ENCODE measurements around the gene CKLF.
"Not testable (repeated sequence)": the region's sequence is repeated elsewhere in the genome, so short reads cannot be mapped to it uniquely, and the experiment has no call there.

The CKLF gene

DNA sequence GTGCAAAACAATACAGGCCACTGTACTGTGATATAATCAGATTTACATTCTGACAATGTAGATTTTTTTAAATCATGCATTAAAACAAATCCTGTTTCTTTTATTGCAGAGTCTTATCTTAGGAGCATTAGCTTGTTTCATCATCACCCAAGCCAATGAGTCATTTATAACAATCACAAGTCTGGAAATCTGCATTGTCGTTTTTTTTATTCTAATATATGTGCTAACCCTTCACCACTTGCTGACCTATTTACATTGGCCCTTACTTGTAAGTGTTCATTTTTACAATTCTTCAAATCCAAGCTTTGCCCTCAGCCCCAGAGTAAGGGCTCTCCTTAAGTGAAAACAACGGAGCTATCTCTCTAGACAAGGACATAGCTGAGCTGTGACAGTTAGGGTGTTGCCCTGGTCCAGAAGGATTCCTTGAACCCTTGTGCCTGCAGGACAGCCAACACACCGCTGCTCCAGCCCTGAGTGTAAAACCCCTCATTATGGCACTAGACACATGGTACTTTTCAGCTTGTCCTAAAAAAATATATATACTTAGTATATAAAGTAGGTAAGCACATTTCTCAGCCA, 17.5 kb downstream of the CKLF start:
- DNase-seq (ENCODE audit: low spot score), result peak; percentile 63

DNA sequence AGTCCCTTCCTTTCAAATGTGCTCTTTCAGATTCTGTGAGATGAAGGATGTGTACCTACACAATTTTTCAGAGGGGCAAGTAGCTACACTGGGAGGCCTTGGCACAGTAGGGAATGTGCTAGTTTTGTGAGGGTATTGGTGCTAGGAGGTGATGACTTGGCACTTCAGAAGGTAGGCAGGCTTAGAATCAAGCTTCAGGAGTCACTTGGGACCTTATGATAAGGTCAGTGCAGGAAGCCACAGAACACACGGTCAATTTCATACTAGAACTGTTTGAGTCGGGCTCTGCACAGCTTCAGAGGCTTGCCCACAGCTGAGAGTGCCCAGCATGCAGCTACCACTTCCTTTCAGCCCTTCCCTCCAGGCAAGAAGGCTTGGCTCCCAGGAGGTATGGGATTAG, 20.0 kb downstream of the CKLF start:
- no peak for DNase-seq (ENCODE audit: low spot score)

DNA sequence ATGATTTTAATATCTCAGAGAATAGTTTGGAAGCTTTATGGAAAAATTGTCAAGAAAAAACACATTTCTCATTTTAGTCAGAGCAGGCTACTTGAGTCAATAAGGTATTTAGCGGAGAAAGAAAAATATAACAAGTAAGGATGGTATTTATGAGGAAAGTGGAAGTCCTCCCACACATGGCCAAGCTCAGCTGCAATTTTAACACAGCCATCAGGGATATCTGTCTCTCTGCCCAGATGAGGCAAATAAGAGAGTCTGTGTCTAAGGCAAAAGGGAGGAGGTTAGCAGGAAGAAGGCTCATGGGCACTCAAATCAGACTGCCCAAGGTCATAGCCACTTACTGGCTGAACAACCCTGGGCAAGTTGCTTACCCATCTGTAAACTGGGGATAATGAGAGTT, 21.7 kb downstream of the CKLF start:
- no peak for DNase-seq (ENCODE audit: low spot score)

DNA sequence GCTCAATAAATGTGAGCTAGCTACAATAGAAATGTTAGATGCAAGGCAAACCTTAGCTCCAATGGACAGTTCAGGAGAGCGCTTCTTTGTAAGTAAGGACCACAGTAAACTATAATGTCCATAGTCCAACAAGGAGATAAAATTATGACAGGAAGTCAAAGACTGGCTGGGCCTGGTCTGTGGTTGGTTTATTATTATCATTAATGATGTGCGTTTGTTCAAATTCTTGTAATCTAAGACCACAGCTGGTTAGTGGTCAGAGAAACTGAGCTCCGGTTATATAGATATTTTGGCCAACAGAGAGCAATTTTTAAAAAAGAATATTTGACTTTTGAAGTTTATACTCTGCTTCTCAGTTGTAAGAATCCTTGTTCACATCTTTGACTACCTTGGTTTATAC, 22.2 kb downstream of the CKLF start:
- no peak for DNase-seq (ENCODE audit: low spot score)

DNA sequence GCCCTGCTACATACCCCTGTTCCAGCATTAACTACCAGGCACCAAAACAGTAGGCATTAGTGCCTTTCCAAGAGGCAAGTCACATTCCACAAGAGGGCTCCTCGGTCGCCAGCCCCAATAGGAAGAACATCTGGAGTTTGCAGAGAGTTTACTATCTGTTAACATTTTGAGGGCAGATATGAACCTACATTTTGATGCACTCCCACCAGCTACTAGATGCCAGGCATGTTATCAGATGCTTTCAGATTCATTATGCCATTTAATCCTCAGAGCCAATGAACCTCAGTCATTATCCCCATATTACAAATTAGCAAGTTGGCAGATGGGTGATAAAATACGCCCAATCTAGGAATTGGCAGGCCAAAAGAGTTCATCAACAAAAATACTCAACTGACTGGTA, 22.7 kb downstream of the CKLF start:
- no peak for DNase-seq (ENCODE audit: low spot score)

DNA sequence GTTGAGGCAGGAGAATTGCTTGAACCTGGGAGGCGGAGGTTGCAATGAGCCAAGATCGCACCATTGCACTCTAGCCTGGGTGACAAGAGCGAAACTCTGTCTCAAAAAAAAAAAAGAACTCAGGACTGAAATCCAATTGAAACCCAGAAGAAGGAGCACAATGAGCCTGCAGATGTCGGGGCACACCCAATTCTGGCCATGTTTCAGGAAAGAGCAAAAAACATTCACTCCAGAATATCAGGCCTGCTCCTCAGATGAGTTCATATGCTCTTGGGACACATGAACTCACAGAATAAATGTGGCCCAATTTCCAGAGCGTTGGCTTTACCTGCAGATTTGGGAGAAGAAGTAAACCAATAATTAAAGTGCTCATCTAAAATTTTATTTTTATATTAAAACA, 23.9 kb downstream of the CKLF start:
- DNase-seq (ENCODE audit: low spot score), result no peak

DNA sequence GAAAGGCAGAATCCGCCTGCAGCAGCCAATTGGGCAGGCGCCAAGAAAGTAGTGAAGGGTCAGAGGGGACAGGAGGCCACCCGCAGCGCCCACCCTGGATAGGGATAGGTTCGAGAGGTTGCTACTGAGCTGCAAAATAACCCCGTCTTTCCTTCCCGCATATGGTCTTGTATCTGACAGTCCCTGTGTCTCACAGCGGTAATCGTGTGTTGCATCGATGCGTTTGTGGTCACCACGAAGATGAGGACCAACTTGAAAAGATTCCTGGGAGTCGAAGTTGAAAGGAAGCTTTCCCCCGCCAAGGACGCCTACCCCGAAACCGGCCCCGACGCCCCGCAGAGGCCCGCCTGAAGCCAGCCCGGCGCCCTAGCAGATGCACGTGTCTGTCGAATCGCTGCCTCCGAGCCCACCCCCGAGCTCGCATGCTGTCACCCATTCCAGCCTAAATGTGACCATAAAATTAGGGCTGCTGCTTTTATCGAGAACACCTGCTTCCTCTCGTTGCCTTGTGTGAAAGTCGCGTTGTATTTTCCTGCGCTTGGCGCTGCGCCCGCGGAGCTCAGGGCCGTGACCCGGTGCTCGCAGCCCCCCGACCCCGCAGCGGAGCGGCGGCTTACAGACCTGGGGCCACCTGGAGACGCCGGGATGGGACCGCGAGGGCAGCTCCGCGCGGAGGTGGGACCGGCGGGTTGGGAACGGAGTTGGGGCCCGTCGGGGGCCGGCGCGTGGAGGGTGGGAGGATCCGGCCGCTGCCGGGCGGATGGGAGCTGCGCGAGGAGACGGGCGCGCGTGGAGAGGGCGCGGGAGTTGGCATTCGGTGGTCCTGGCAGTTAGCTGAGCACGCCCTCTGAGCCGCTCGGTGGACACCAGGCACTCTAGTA, 26.5 kb downstream of the CKLF start, which contains the start of gene CMTM2:
CMTM2 (plus strand) TSS at position 813 of the 881 bp plus-strand sequence. CDS start 145 bp downstream, outside the sequence.
- no peak for DNase-seq (ENCODE audit: low spot score)

DNA sequence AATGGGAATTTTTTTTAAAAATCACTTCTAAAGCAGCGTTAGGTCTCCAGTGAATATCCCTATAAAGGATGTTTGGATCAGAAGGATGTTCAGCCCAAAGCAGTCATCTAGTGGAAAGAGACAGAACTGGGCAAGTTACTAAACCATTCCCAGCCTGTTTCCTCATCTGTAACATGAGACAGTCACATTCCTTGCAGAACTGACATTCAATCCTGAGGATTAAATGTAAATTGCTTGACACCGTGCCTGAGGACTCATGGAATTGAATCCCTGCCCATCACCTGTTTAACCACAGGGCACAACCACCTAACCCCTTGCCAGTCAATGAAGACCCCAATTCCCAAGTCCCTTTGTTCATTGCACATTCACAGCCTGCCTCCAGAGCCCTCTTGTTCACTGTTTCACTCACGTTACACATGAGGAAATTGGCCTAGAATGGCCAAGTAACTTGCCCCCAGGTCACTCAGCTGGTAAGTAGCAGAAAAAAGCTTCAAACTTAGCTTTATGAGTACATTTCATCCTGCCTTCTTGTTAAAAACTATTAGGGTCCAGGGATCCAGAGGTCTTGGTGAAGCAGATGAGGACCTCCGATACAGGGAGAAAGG, 28.3 kb downstream of the CKLF start:
- peak; percentile 73 for DNase-seq (ENCODE audit: low spot score)

DNA sequence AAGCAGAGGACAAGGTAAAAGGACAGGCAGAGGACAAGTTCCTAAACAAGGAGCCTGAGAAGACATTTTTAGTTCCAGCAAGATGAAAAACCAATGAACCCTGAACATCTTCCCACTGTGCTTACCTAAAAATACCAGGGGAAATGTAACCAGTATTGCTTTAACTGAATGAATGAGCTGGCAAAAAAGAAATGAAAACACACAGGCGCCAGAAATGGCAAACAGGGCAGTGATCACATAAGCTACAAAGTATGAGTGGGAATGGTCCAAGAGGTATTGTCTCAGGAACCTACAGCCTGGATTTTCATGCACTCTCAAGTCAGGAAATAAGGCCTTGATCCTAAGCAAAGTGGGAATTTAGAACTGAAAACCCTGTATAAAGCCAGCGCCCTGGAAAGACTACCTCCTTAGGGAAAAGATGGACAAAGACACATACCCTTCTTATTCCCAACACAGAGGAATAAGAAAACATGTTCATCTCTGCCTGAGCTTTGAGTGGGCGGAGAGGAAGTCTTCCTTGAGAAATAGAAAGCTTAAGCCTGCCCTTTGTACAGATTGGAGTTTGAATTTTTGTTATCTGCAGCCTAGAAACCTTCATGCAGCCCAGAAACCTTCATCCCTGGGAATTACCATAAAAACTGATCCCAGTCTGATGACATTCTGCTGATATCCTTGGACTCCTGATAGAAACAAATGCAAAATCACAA, 29.0 kb downstream of the CKLF start:
- DNase-seq (ENCODE audit: low spot score), result peak; percentile 18

DNA sequence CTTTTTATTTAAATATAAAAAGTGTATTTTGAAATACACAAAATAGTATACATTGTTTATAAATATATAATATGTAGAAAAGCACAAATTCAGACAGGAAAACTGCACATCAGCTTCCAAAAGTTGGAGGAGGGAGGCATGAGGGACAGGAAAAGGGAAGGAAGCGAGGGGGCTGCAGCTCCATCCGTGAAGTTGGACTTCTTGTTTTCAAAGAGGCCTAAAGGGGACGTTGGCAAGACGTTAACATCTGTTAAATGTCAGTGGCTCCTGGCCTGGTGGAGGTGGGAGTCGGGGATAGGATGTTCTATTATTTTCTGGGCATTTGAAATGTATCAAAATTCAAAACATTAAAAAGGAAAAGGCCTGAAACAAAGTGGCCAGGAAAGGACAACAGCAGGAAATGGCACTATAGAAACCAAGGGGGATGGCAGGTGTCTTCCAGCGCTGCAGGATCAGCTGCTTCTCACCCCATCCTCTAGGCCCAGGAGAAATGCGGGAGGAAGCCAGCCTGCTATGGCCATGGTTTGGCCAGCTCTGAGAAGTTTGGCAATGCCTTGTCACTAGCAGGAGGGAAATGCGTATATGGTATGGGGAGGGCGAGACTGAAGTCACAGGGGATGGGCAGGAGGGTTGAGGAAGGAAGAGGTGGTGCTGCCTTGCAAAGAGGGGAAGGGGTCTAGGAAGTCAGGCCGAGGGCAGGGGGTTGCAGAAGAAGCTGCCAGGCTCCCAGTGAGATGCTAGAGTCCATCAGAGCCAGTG, 33.3 kb downstream of the CKLF start:
- no peak for DNase-seq (ENCODE audit: low spot score)

DNA sequence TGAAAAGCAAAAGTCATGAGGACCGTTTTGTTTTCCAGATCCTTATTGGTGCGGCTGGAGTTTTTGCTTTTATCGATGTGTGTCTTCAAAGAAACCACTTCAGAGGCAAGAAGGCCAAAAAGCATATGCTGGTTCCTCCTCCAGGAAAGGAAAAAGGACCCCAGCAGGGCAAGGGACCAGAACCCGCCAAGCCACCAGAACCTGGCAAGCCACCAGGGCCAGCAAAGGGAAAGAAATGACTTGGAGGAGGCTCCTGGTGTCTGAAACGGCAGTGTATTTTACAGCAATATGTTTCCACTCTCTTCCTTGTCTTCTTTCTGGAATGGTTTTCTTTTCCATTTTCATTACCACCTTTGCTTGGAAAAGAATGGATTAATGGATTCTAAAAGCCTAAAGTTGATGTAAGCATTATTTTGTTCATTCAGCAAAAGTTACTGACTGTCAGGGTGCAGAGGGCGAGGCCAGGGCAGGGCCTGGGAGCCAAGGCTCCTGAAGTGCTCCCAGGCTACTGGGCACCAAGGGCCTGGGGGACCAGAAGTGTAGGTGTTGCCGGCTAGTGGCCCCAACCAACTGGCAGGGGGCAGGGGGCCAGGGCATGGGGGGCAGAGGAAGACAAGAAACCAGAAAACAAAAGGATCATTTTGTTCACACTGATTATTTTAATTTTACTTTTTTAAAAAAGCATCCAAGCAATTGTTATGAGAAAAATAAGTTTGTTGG, 35.7 kb downstream of the CKLF start:
- no peak for DNase-seq (ENCODE audit: low spot score)

DNA sequence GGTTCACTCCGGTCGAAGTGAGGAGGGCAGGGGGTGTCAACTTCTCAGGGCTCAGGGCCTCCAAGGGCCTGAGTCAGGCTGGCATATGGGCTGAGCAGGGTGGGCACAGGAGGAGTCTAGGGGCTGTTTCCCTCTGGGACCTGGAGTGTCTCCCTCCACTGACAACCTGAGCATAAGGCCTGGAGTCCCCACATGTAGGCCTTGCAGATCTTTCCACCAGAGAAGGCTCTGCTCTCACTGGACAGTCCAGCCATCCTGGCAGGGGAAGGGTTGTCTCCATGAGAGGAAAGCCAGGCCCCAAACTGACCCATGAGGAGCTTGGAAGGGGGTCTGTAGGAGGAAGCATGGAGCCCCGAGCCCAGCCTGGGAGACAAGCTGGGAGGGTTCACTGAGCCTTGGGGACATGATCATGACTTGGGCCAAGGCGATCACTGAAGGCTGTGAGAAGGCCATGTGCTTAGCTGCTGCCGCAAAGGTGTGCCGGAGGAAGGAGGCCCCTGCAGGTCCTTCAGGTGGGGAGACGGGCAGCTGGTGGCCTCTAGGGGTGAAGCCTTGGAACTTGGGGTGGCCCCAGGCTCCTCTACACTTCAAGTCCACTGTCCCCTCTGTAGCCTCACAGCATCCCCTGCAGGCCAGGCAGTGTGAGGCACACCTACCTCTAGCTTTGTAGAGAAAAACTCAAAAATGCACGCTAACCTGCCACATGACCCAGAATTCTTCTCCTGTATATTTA, 36.8 kb downstream of the CKLF start:
- DNase-seq (ENCODE audit: low spot score), result peak; percentile 13

DNA sequence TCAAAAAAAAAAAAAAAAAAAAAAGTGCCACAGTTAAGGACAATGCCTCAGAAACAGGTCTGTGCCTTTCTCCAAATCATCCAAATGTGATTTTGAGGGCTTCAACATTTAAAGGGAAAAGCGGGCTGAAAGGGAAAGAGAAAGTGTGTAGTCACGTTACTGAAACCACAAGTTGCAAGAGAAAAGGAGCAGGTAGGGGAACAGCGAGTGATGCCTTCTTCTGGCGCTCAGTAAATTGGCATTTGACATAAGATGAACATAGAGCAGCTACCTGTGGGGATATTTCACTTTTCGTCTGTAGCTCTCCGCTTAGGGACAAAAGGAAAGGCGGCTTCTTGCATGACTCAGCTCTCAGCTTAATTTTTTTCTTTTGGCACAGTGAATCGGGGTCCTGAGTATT, 37.9 kb downstream of the CKLF start:
- no peak for DNase-seq (ENCODE audit: low spot score)

DNA sequence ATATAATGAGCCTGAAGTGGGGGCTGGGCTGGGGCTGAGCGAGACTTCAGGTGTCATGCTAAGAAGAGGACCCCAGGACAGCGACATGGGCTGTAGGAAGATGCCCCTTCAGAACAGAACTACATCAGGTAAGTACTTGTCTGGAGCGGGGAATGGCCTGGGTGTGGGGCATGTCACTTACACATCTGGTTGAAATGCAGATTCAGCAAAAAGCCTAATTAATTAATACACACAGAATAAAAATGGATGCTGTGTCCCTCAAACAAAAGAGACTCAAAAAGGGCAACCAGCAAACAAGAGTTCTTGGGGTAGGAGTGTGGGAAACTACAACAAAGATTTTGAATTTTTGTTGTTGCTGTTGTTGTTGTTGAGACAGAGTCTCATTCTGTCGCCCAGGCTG, 38.6 kb downstream of the CKLF start:
- DNase-seq (ENCODE audit: low spot score), result no peak

DNA sequence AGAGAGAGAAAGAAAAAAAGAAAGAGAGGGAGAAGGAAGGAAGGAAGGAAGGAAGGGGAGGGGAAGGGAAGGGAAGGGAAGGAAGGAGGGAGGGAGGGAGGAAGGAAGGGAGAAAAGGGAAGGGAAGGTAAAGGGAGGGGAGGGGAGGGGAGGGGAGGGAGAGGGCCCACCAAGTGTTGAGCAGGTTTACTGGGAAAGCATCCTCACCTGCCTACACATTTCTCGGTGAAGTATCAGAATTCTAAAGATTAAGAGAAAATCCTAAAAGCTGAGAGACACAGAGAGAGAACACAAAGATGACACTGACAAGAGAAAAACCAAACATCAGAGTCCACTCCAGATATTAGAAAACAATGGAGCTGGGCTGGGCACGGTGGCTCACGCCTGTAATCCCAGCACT, 39.9 kb downstream of the CKLF start:
- no peak for DNase-seq (ENCODE audit: low spot score)

DNA sequence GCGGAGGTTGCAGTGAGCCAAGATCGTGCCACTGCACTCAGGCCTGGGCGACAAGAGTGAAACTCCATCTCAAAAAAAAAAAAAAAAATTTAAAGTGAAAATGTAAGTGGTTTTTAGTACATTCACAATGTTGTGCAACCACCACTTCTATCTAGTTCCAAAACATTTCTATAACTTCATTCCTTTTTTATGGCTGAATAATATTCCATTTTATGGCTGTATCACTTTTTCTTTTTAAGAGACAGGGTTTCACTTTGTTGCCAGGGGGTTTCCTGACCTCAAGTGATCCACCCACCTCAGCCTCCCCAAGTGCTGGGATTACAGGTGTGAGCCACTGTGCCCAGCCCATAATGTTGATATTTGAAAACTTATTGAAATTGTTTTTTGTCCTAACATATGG, 40.4 kb downstream of the CKLF start:
- no peak for DNase-seq (ENCODE audit: low spot score)

DNA sequence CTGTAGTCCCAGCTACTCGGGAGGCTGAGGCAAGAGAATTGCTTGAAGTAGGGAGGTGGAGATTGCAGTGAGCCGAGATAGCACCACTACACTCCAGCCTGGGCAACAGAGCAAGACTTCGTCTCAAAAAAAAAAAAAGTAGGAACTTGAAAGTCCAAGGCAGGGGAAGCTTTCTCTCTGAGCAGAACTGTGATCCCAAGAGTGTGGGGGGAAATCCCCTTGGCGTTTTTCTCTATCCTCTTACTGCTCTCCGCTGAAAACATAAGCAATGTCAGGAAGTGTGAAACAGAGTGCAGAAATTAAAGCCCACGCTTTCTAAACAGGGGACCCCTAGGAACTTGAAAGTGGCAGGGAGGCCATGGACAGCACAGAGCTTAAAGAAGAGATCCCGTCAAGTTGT, 42.4 kb downstream of the CKLF start:
- DNase-seq (ENCODE audit: low spot score), result no peak

DNA sequence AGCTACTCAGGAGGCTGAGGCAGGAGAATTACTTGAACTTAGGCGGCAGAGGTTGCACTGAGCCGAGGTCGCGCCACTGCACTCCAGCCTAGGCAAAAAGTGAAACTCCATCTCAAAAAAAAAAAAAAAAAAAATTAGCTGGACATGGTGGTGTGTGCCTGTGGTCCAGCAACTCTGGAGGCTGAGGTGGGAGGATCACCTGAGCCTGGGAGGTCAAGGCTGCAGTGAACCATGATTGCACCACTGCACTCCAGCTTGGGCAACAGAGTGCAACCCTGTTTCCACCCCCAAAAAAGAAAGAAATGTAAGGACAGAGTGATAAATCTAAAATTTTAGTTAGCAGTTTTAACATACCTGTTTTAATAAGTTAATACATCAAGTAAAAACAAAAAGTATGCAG, 44.2 kb downstream of the CKLF start:
- not testable (repeated sequence) for DNase-seq (ENCODE audit: low spot score)

DNA sequence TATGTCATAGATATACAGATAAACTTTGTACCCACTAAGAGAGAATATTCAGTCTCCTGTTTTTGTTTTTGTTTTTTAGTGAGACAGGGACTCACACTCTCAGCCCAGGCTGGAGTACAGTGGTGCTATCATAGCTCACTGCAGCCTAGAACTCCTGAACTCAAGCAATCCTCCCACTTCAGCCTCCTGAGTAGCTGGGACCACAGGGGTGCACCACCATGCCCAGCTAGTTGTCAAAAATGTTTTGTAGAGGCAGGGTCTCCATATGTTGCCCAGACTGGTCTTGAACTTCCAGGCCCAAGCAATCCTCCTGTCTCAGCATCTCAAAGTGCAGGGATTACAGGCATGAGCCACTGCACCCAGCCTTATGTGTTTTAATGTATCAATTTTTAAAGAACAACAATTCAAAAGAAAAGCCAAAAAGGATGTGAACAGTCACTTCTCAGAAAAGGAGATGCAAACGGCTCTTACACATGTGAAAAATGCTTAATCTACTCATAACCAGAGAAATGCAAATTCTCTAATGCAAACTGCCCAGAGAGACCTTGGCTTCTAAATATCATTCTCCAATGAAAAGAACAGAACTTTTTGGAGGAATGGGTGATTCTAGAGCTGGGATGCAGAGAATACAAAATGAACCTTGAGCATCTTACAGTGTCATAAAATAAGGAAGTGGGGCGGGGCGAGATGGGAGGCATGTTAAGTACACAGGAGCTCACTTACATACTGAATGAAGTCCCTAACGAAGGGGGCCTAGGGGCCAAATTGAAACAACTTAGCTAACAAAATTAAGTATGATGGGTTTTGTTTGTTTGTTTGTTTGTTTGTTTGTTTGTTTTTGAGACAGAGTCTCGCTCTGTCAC, 44.8 kb downstream of the CKLF start:
- no peak for DNase-seq (ENCODE audit: low spot score)

DNA sequence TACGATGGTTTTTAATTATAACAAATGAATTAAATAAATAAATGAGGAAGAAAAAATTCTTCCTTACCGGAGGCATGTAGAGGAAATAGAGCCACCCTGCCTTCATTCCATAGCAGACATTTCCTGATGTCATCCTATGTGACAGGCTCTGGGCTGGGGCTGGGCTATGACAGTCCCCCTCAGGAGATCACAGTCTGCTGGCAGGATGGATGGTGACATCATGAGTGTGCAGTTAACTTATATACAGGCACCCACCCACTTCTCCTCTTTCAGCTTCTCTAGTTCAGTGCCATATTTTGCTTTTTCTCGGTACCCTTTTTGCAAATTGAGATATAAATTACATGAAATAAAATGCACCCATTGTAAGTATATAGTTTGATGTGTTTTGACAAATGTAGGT, 45.7 kb downstream of the CKLF start:
- no peak for DNase-seq (ENCODE audit: low spot score)

Data from hepatic stellate cell (primary cell).